ENCODE results near the gene ORC4.

The ORC4 gene

GRCh38 chr2:148039783-148040182 is 19.2 kb upstream of the ORC4 start:
- Histone ChIP-seq H3K4me1 (ENCODE audit: control insufficient read depth, low read depth, low read length) (no peaks in the 10 kb centered on the region), H3K9ac (ENCODE audit: low read length) (no peak overlapping the region), H3K27ac (ENCODE audit: low read length) (no peak overlapping the region), H3K9me3 (ENCODE audit: control insufficient read depth, low read depth, low read length) (no peaks in the 10 kb centered on the region), H3K4me3 (ENCODE audit: low read length) (no peak overlapping the region), H3K27me3 (ENCODE audit: control insufficient read depth, insufficient read depth, low read length) (no peaks in the 10 kb centered on the region), H3K36me3 (ENCODE audit: control insufficient read depth, low read depth, low read length) (no peaks in the 10 kb centered on the region)

- Histone ChIP-seq H3K9ac (ENCODE audit: low read length) (no peak overlapping the region), H3K9me3 (ENCODE audit: control insufficient read depth, low read depth, low read length) (no peaks in the 10 kb centered on the region), H3K27me3 (ENCODE audit: control insufficient read depth, insufficient read depth, low read length) (no peaks in the 10 kb centered on the region), H3K4me1 (ENCODE audit: control insufficient read depth, low read depth, low read length) (no peaks in the 10 kb centered on the region), H3K4me3 (ENCODE audit: low read length) (no peak overlapping the region), H3K36me3 (ENCODE audit: control insufficient read depth, low read depth, low read length) (no peaks in the 10 kb centered on the region), H3K27ac (ENCODE audit: low read length) (no peak overlapping the region)
Observed at GRCh38 chr2:148032215-148032614, 11.7 kb upstream of the ORC4 start.

GRCh38 chr2:148031152-148031551 is 10.6 kb upstream of the ORC4 start:
- Histone ChIP-seq H3K4me1 (ENCODE audit: control insufficient read depth, low read depth, low read length) (no peaks in the 10 kb centered on the region), H3K9ac (ENCODE audit: low read length) (no peak overlapping the region), H3K36me3 (ENCODE audit: control insufficient read depth, low read depth, low read length) (no peaks in the 10 kb centered on the region), H3K4me3 (ENCODE audit: low read length) (no peak overlapping the region), H3K27ac (ENCODE audit: low read length) (no peak overlapping the region), H3K9me3 (ENCODE audit: control insufficient read depth, low read depth, low read length) (no peaks in the 10 kb centered on the region), H3K27me3 (ENCODE audit: control insufficient read depth, insufficient read depth, low read length) (no peaks in the 10 kb centered on the region)

GRCh38 chr2:148028781-148029180 is 8.2 kb upstream of the ORC4 start:
- no peaks in the 10 kb centered on the region for H3K9me3 ChIP-seq (ENCODE audit: control insufficient read depth, low read depth, low read length)
- H3K4me3 ChIP-seq (ENCODE audit: low read length) = no peak overlapping the region
- H3K27me3 ChIP-seq (ENCODE audit: control insufficient read depth, insufficient read depth, low read length) = no peaks in the 10 kb centered on the region
- H3K4me1 ChIP-seq (ENCODE audit: control insufficient read depth, low read depth, low read length) = no peaks in the 10 kb centered on the region
- H3K36me3 ChIP-seq (ENCODE audit: control insufficient read depth, low read depth, low read length) = no peaks in the 10 kb centered on the region
- H3K9ac ChIP-seq (ENCODE audit: low read length) = no peak overlapping the region
- H3K27ac ChIP-seq (ENCODE audit: low read length) = no peak overlapping the region

- H3K9ac ChIP-seq (ENCODE audit: low read length) = no peak overlapping the region
- no peaks in the 10 kb centered on the region for H3K9me3 ChIP-seq (ENCODE audit: control insufficient read depth, low read depth, low read length)
- H3K27ac ChIP-seq (ENCODE audit: low read length) = no peak overlapping the region
- no peak overlapping the region for H3K4me3 ChIP-seq (ENCODE audit: low read length)
- no peaks in the 10 kb centered on the region for H3K36me3 ChIP-seq (ENCODE audit: control insufficient read depth, low read depth, low read length)
- no peaks in the 10 kb centered on the region for H3K4me1 ChIP-seq (ENCODE audit: control insufficient read depth, low read depth, low read length)
- no peaks in the 10 kb centered on the region for H3K27me3 ChIP-seq (ENCODE audit: control insufficient read depth, insufficient read depth, low read length)
Observed at GRCh38 chr2:148027822-148028221, 7.3 kb upstream of the ORC4 start.

- no peaks in the 10 kb centered on the region for H3K9me3 ChIP-seq (ENCODE audit: control insufficient read depth, low read depth, low read length)
Observed at GRCh38 chr2:148026573-148026972, 6.0 kb upstream of the ORC4 start.

GRCh38 chr2:148023861-148024260 is 3.3 kb upstream of the ORC4 start:
- Histone ChIP-seq H3K9me3 (ENCODE audit: control insufficient read depth, low read depth, low read length) (no peaks in the 10 kb centered on the region), H3K4me3 (ENCODE audit: low read length) (no peak overlapping the region), H3K9ac (ENCODE audit: low read length) (no peak overlapping the region), H3K27ac (ENCODE audit: low read length) (no peak overlapping the region), H3K36me3 (ENCODE audit: control insufficient read depth, low read depth, low read length) (no peaks in the 10 kb centered on the region), H3K4me1 (ENCODE audit: control insufficient read depth, low read depth, low read length) (no peaks in the 10 kb centered on the region), H3K27me3 (ENCODE audit: control insufficient read depth, insufficient read depth, low read length) (no peaks in the 10 kb centered on the region)

More at GRCh38 chr2:148026573-148026972, 6.0 kb upstream of the ORC4 start:
- no peaks in the 10 kb centered on the region for H3K36me3 ChIP-seq (ENCODE audit: control insufficient read depth, low read depth, low read length)
- H3K4me3 ChIP-seq (ENCODE audit: low read length) = no peak overlapping the region
- H3K9ac ChIP-seq (ENCODE audit: low read length) = no peak overlapping the region
- no peaks in the 10 kb centered on the region for H3K4me1 ChIP-seq (ENCODE audit: control insufficient read depth, low read depth, low read length)
- H3K27ac ChIP-seq (ENCODE audit: low read length) = no peak overlapping the region
- no peaks in the 10 kb centered on the region for H3K27me3 ChIP-seq (ENCODE audit: control insufficient read depth, insufficient read depth, low read length)

- peaks cover 4% of the 10 kb centered on the region for H3K4me1 ChIP-seq (ENCODE audit: control insufficient read depth, low read depth, low read length)
- no peak overlapping the region for H3K27ac ChIP-seq (ENCODE audit: low read length)
- no peaks in the 10 kb centered on the region for H3K27me3 ChIP-seq (ENCODE audit: control insufficient read depth, insufficient read depth, low read length)
- no peak overlapping the region for H3K9ac ChIP-seq (ENCODE audit: low read length)
- no peaks in the 10 kb centered on the region for H3K36me3 ChIP-seq (ENCODE audit: control insufficient read depth, low read depth, low read length)
- peak overlapping the region; percentile 88 for H3K4me3 ChIP-seq (ENCODE audit: low read length)
- H3K9me3 ChIP-seq (ENCODE audit: control insufficient read depth, low read depth, low read length) = no peaks in the 10 kb centered on the region
Observed at GRCh38 chr2:148022882-148023281, 2.3 kb upstream of the ORC4 start.

- Histone ChIP-seq H3K27me3 (ENCODE audit: control insufficient read depth, insufficient read depth, low read length) (no peaks in the 10 kb centered on the region), H3K9ac (ENCODE audit: low read length) (peak overlapping the region; percentile 63), H3K4me3 (ENCODE audit: low read length) (peak overlapping the region; percentile 88), H3K4me1 (ENCODE audit: control insufficient read depth, low read depth, low read length) (peaks cover 6% of the 10 kb centered on the region), H3K36me3 (ENCODE audit: control insufficient read depth, low read depth, low read length) (no peaks in the 10 kb centered on the region), H3K27ac (ENCODE audit: low read length) (no peak overlapping the region), H3K9me3 (ENCODE audit: control insufficient read depth, low read depth, low read length) (no peaks in the 10 kb centered on the region)
Observed at GRCh38 chr2:148022351-148022750, 1.8 kb upstream of the ORC4 start.

- H3K9ac ChIP-seq (ENCODE audit: low read length) = peak overlapping the region; percentile 63
- peaks cover 6% of the 10 kb centered on the region for H3K4me1 ChIP-seq (ENCODE audit: control insufficient read depth, low read depth, low read length)
- H3K4me3 ChIP-seq (ENCODE audit: low read length) = peak overlapping the region; percentile 88
- H3K27ac ChIP-seq (ENCODE audit: low read length) = no peak overlapping the region
- no peaks in the 10 kb centered on the region for H3K36me3 ChIP-seq (ENCODE audit: control insufficient read depth, low read depth, low read length)
- H3K9me3 ChIP-seq (ENCODE audit: control insufficient read depth, low read depth, low read length) = no peaks in the 10 kb centered on the region
- no peaks in the 10 kb centered on the region for H3K27me3 ChIP-seq (ENCODE audit: control insufficient read depth, insufficient read depth, low read length)
Observed at GRCh38 chr2:148021886-148022285, 1.3 kb upstream of the ORC4 start.

- Histone ChIP-seq H3K27ac (ENCODE audit: low read length) (peak within 1 kb of the TSS; percentile 55), H3K9me3 (ENCODE audit: control insufficient read depth, low read depth, low read length) (no peaks in the 10 kb centered on the region), H3K4me3 (ENCODE audit: low read length) (peak within 1 kb of the TSS; percentile 93), H3K4me1 (ENCODE audit: control insufficient read depth, low read depth, low read length) (peaks cover 6% of the 10 kb centered on the region), H3K27me3 (ENCODE audit: control insufficient read depth, insufficient read depth, low read length) (no peaks in the 10 kb centered on the region), H3K36me3 (ENCODE audit: control insufficient read depth, low read depth, low read length) (no peaks in the 10 kb centered on the region), H3K9ac (ENCODE audit: low read length) (peak within 1 kb of the TSS; percentile 76)
Observed at GRCh38 chr2:148021059-148021861, 723 bp upstream of the ORC4 start, which contains the start of gene MBD5. MBD5 (plus strand) TSS chr2:148021091.

GRCh38 chr2:148014616-148015015 is 5.9 kb downstream of the ORC4 start:
- Histone ChIP-seq H3K36me3 (ENCODE audit: control insufficient read depth, low read depth, low read length) (no peaks in the 10 kb centered on the region), H3K4me1 (ENCODE audit: control insufficient read depth, low read depth, low read length) (peaks cover 6% of the 10 kb centered on the region), H3K9me3 (ENCODE audit: control insufficient read depth, low read depth, low read length) (no peaks in the 10 kb centered on the region), H3K4me3 (ENCODE audit: low read length) (no peak overlapping the region), H3K9ac (ENCODE audit: low read length) (no peak overlapping the region), H3K27ac (ENCODE audit: low read length) (no peak overlapping the region), H3K27me3 (ENCODE audit: control insufficient read depth, insufficient read depth, low read length) (no peaks in the 10 kb centered on the region)
